Spinal cord (tissue), 10 donors: ENCODE data around the gene PRELID3B. TPM values are rescaled to one million over a fixed set of nuclear protein-coding genes. Genes with fewer than 3 reads are reported as not detected.
A peak's percentile ranks its signal among the peaks of the same experiment; 100 is the strongest.
"Not testable (repeated sequence)": the region's sequence is repeated elsewhere in the genome, so short reads cannot be mapped to it uniquely, and the experiment has no call there.

ENCODE experiments used
- DNase-seq, 6 donors: peaks; one replicate each; pipeline versions ENCODE4 v3.0.0 to v3.0.0-alpha.2; 2013 to 2015; ENCODE audit warnings: low spot score in 6 of 6, low read depth in 4 of 6
- H3K27ac ChIP-seq: one replicate; pipeline ENCODE4 v1.5.1; 2013; ENCODE audit warnings: low read depth, low read length, control low read depth
- H3K27me3 ChIP-seq: one replicate; pipeline ENCODE4 v1.6.1; 2013; ENCODE audit warnings: low read length; ENCODE audit not compliant: control insufficient read depth, insufficient read depth
- H3K36me3 ChIP-seq: one replicate; pipeline ENCODE4 v1.6.1; 2013; ENCODE audit warnings: low read length; ENCODE audit not compliant: control insufficient read depth, insufficient read depth
- H3K4me1 ChIP-seq: one replicate; pipeline ENCODE4 v1.6.1; 2013; ENCODE audit warnings: low read length; ENCODE audit not compliant: control insufficient read depth, insufficient read depth
- H3K4me3 ChIP-seq: one replicate; pipeline ENCODE4 v1.5.1; 2013; ENCODE audit warnings: low read depth, low read length, control low read depth
- H3K9me3 ChIP-seq: one replicate; pipeline ENCODE4 v1.6.1; 2013; ENCODE audit warnings: low read length; ENCODE audit not compliant: control insufficient read depth, insufficient read depth
- WGBS: methylation state at CpG from one replicate; pipeline ENCODE4 v1.1.5; 2013; ENCODE audit warnings: missing lambda C conversion rate; ENCODE audit not compliant: insufficient coverage; 5-methylcytosine and 5-hydroxymethylcytosine counted together
- polyA plus RNA-seq, 2 donors: library from polyadenylated mRNA; unstranded; fragments of 120-200 nt; gene quantifications; one replicate each; pipeline ENCODE4 v1.2.1, GENCODE V29; 2013; ENCODE audit not compliant: insufficient read length in 2 of 2
- total RNA-seq, 2 donors: library from RNA; depleted of rRNA in 1 of 2; stranded (reverse); fragments of 120-200 nt in 1 of 2; fragments of >200 nt in 1 of 2; gene quantifications; one replicate each; pipeline versions ENCODE4 v1.2.3 to v1.2.4, GENCODE V29; 2013 to 2014
- donor health status: healthy.

PRELID3B gene
- total and polyA plus RNA-seq, 4 donors, result 50.9 to 66.0 (median 62.4) TPM

DNA sequence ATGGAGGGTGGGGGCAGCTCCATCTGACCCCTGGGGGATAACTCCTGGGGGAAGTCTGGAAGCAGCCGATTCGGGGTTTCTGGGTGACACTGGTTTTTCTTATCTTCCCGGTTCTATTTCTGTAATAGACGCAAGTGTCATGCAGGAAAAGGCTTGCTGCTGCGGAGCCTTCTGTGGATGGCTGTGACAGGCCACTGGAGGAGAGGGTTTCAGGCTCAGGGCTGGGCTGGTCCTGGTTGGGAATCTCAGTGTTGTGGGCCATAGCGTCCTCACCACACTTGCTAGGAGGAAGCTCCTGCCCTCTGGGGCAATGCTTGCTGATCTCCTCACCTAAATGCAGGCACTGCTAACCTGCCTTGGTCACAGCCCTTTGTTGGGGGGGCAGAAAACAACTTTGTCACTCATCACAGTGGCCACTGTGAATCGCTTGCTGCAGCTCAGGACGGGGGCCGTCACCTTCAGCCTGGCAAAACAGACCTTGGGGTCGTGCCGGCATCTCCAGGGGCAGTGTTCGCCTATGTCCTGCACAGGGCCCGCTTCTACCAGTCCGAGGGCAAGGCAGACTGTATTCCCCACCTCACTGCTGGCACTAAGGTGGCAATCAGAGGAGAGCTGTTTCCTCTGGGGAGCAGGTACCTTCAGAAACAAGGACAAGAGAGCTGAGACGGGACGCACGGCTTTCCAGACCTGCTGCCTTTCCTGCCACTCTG lies 27.8 kb downstream of the PRELID3B start:
- Histone ChIP-seq H3K36me3 (peaks cover 19% of the 10 kb centered on the region), H3K27me3 (no peaks in the 10 kb centered on the region), H3K4me3 (no peak overlapping the region), H3K9me3 (no peaks in the 10 kb centered on the region), H3K27ac (no peak overlapping the region), H3K4me1 (peaks cover 13% of the 10 kb centered on the region)
- no peak for DNase-seq
- WGBS, result 93% methylated on average over 17 of the region's 17 CpGs

DNA sequence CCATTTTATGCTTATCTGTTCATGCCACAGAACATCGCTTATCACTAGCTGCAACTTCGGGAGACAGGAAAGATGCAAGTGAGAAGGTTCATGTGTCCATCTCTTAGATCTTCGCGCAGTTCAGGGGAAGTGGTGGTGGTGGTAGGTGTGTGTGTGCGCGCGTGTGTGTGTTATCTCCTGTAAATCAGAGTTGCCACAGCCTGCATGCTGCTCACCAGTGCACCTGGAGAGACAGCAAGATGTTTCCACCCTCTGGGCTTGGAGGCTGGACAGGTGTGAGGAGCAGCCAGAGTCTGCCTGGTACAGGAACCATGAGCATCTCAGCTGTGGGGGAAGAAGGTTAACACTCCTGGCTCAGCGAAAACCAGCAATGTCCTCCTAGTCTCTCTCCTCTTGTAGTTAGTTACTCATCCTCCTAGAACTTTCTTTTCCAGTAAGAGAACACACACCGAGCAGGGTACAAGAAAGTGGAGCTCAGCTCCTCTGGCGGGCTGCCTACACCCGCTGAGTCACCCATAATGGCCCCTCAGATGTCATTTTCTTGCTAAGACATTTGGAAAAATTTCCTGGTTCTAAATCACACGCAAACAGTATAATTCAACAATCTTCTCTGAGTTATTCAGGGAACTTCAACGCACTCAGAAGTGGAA lies 28.5 kb downstream of the PRELID3B start:
- no peak overlapping the region for H3K4me3 ChIP-seq
- 80% methylated on average over 12 of the region's 13 CpGs for WGBS
- H3K27me3 ChIP-seq, result no peaks in the 10 kb centered on the region
- no peak overlapping the region for H3K27ac ChIP-seq
- H3K9me3 ChIP-seq, result no peaks in the 10 kb centered on the region
- DNase-seq, result no peak
- H3K4me1 ChIP-seq, result peaks cover 13% of the 10 kb centered on the region
- peaks cover 17% of the 10 kb centered on the region for H3K36me3 ChIP-seq

DNA sequence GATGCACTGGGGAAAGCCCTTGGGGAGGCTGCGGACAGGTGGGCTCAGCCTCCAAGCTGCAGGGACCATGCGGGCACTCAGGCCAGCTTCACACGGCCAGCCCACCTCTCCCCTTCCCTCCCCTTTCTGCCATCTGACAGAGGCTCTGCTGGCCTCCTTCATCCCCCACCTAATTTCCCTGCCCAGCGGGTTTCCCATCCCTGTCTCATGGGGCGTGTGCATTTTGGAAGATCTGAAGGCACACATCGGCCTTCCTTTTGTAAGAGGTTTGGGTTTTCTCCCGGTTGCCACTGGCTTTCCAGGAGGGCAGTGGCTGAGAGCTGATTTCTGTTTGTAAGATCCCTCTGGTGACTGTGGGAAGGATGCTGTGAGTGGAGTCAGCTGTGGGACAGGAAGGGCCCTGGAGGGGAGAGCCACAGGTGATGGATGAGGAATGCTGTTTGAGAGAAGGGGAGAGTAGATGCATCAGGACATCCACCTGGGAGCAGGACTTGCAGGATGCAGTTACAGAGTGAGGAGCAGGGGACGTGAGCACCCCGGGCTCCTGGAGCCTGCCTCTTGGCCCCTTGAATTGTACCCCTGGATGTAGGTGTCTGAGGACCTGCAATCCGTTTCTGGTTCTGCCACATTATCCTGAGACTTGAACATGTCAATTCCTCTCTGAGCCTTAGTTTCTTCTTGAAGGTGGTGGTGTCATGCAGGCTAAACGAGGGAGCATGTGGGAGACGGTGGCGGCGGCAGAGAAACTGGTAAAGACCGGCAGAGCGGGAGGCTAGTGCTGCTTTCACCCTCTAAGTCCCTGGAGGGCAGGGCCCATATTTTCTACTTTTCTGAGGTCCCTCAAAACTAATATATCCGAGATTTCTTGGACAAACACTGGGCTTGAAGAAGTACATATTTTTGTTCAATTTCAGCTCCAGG lies 29.3 kb downstream of the PRELID3B start:
- no peak for DNase-seq
- no peaks in the 10 kb centered on the region for H3K9me3 ChIP-seq
- no peak overlapping the region for H3K27ac ChIP-seq
- 76% methylated on average over 12 of the region's 17 CpGs for WGBS
- H3K27me3 ChIP-seq, result no peaks in the 10 kb centered on the region
- H3K36me3 ChIP-seq, result peaks cover 13% of the 10 kb centered on the region
- no peak overlapping the region for H3K4me3 ChIP-seq
- peaks cover 13% of the 10 kb centered on the region for H3K4me1 ChIP-seq

DNA sequence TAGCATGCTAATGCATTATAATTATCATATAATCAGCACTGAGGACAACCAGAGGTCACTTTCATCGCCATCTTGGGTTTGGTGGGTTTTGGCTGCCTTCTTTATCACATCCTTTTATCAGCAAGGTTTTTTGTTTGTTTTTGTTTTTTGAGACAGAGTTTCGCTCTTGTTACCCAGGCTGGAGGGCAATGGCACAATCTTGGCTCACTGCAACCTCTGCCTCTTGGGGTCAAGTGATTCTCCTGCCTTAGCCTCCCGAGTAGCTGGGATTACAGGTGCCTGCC lies 30.8 kb downstream of the PRELID3B start:
- peaks cover 19% of the 10 kb centered on the region for H3K4me1 ChIP-seq
- 96% methylated on average over 2 of the region's 3 CpGs for WGBS
- H3K36me3 ChIP-seq, result peaks cover 13% of the 10 kb centered on the region
- not testable (repeated sequence) for H3K27me3 ChIP-seq, H3K4me3 ChIP-seq, H3K27ac ChIP-seq, DNase-seq, H3K9me3 ChIP-seq

DNA sequence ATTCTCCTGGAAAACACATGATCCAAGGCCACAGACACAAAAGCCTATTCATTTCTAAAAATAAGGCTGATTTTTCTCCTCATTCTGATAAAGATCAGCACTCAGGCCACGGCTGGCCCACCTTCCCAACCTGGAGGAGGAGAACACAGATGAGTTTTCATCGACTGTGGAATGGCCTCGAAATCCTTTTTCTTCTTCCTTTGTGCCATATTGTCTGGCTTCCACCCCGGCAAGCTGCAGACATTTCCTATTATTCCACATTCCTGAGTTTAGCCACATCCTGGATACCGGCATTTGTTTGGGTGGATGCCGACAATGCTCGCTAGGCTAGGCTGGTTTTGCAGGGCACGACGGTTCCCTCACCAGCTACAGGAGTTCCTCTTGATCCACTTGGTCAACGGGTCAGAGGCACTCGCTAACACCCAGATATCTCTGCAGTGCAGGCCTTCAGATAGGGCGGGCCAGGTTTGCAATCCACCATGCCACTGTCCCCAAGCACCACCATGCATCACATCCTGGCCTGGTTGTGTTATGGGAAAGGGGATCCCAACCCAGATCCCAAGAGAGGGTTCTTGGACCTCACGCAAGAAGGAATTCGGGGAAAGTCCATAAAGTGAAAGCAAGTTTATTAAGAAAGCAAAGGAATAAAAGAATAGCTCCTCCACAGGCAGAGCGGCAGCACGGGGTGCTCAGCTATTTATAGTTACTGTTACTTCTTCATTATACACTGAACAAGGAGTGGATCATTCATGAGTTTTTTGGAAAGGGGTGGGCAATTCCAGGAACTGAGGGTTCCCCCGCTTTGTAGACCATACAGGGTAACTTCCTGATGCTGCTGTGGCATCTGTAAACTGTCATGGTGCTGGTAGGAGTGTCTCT lies 31.4 kb downstream of the PRELID3B start:
- peak in 1 of 6 donors; percentile 29 for DNase-seq
- WGBS, result 38% methylated on average over 9 of the region's 17 CpGs
- H3K27ac ChIP-seq, result no peak overlapping the region

DNA sequence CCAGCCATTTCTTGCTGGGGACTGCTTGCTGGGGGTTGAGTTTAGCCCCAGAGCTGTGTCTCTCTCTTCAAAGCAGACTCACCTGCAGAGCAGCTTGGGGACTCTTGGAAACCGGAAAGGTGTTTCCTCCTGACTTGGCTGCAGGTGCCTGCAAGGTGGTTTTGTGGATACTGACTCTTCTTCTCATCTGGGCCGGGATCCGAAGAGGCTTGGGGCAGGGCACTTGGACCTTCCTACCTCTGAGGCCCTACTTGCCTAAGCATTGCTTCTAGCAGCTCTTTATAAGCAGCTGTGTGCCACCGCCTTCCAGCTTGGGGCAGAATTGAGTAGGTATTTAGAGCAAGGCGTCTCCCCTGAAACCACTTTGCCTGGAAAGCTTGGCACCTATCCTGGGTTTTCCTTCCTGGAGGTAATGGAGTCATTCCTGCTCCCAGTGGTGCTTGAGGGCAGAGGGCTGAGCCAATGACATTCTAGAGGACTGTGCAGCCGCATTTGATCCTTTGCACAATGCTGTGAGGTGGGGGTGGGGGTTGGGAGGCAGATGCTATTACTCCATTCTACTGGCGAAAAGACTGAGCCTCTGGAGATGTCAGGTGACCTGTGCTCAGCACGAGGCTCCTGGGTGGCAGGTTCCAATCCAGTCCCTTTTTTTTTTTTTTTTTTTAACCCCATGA lies 32.1 kb downstream of the PRELID3B start:
- 72% methylated on average over 5 of the region's 8 CpGs for WGBS
- Histone ChIP-seq H3K27ac (no peak overlapping the region), H3K9me3 (no peaks in the 10 kb centered on the region), H3K4me1 (peaks cover 31% of the 10 kb centered on the region), H3K4me3 (no peak overlapping the region), H3K27me3 (peaks cover 2% of the 10 kb centered on the region), H3K36me3 (peaks cover 8% of the 10 kb centered on the region)
- peak in 1 of 6 donors; percentile 41 for DNase-seq

More for the DNA sequence above, 31.4 kb downstream of the PRELID3B start:
- no peaks in the 10 kb centered on the region for H3K9me3 ChIP-seq
- H3K27me3 ChIP-seq, result peaks cover 2% of the 10 kb centered on the region
- no peak overlapping the region for H3K4me3 ChIP-seq
- peaks cover 13% of the 10 kb centered on the region for H3K36me3 ChIP-seq
- H3K4me1 ChIP-seq, result peaks cover 24% of the 10 kb centered on the region

DNA sequence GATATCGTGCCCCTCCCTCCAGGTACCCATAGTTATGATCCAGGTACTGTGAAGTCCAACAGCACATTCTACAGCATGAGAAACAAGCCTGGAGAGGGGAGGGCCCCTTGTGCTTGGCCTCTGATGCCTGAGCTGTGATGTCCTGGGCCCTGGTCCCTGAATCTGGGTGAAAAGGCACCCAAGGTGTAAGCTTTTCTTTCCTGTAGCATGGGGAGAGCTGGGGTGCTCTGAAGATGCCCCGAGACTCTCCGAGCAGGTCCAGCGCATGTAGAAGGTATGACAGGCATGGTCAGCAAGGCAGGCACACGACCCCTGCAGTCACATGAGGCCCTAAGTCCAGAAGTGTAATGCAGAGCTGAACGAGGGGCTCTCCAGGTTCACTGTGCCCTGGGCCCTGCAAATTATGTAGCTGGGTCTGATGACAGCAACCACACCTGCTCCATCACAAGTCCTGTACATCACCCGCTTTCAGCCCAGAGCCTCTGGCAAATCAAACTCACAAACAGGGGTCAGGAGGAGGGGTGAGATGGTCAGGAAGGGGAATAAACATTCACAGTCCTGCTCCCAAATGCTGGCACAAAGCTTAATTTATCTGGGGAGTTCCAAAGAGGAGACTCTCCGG lies 33.8 kb downstream of the PRELID3B start:
- no peak for DNase-seq
- peaks cover 45% of the 10 kb centered on the region for H3K4me1 ChIP-seq
- H3K4me3 ChIP-seq, result no peak overlapping the region
- H3K27ac ChIP-seq, result no peak overlapping the region
- no peaks in the 10 kb centered on the region for H3K9me3 ChIP-seq
- H3K36me3 ChIP-seq, result peaks cover 2% of the 10 kb centered on the region
- WGBS, result 87% methylated on average over 6 of the region's 8 CpGs
- peaks cover 2% of the 10 kb centered on the region for H3K27me3 ChIP-seq

DNA sequence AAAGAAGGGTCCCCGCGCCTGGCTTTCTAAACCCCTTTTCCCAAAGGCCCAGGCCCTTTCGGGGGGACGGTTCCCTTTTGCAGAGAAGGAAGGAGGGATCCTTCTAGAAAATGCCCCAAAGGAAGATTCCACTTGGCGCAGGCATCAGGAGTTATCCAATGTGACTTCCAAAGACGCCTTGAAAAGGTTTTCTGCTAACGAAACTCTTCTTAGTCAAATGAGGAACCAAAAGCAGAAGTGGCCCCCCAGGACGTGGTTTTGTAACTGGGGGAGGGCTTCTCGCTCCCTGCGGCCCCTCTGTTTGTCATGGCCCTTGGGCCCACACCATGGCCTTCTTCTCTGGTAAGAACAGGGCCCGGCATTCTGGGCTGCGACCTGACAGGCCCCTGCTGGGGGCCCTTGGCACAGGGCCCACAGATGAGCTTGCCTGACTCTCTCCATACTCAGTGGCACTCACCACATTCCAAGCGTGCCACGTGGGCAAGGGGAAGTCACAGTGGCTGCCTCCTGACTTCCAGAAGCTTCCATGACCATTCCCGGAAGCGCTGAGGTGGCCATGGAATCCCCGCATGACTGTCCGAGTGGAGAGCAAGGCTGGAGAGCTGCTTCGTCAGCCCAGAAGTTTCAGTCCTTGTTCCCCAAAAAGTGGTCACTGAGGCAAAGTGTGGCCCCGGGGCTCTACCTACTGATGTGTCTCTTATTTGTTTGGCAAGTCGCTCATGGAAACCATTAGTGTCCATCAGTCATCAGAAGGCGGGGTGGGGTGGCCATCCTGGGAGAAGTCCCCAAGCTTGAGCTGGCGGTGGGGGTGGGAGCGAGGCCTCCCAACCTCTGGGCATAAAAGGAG lies 34.7 kb downstream of the PRELID3B start:
- Histone ChIP-seq H3K9me3 (no peaks in the 10 kb centered on the region), H3K36me3 (peaks cover 4% of the 10 kb centered on the region), H3K4me1 (peaks cover 45% of the 10 kb centered on the region), H3K4me3 (no peak overlapping the region), H3K27me3 (peaks cover 2% of the 10 kb centered on the region), H3K27ac (peak overlapping the region; percentile 47)
- WGBS, result 84% methylated on average over 22 of the region's 24 CpGs
- DNase-seq, result peak in 1 of 6 donors; percentile 12
